GM12878 (cell line): ENCODE data around the gene COPZ2. TPM values are rescaled to one million over a fixed set of nuclear protein-coding genes. Genes with fewer than 3 reads are reported as not detected.

ENCODE experiments used
- ATF3 ChIP-seq: IDR thresholded peaks from 2 replicates; pipeline ENCODE4 v1.6.1; 2011; ENCODE audit warnings: low read depth, mild to moderate bottlenecking, low read length, moderate library complexity, borderline replicate concordance; ENCODE audit errors: extremely low read depth
- BACH1 ChIP-seq: fragments of 450-650 bp; IDR thresholded peaks from 2 replicates; pipeline ENCODE4 v1.6.1; 2017; ENCODE audit warnings: mild to moderate bottlenecking, borderline replicate concordance
- BCL3 ChIP-seq: IDR thresholded peaks from 2 replicates; pipeline ENCODE4 v1.6.1; 2011; ENCODE audit warnings: borderline replicate concordance, low read depth, mild to moderate bottlenecking, moderate library complexity, low read length; ENCODE audit not compliant: insufficient read depth, poor library complexity, severe bottlenecking
- CHD1 ChIP-seq: IDR thresholded peaks from 2 replicates; pipeline ENCODE4 v1.6.1; 2012; ENCODE audit warnings: low read depth, low read length, improper control_type of control experiment
- CTCF ChIP-seq, 3 experiments: IDR thresholded peaks in 2 of 3; conservative IDR thresholded peaks in 1 of 3; 2 replicates each; pipeline ENCODE4 v1.5.1; 2011; ENCODE audit warnings: low read depth in 3 of 3, low read length in 3 of 3, mild to moderate bottlenecking in 3 of 3, control low read depth in 2 of 3, moderate library complexity in 2 of 3, inconsistent platforms in 1 of 3, mixed read lengths in 1 of 3; ENCODE audit not compliant: control insufficient read depth in 2 of 3, insufficient read depth in 1 of 3; ENCODE audit errors: extremely low read depth in 1 of 3
- DPF2 ChIP-seq: fragments of 450-650 bp; IDR thresholded peaks from 2 replicates; pipeline ENCODE4 v1.6.1; 2017; ENCODE audit warnings: mild to moderate bottlenecking
- E2F4 ChIP-seq: IDR thresholded peaks from 2 replicates; pipeline ENCODE4 v1.6.1; 2012; ENCODE audit warnings: low read depth, low read length, improper control_type of control experiment
- FOXK2 ChIP-seq: fragments of 450-650 bp; IDR thresholded peaks from 2 replicates; pipeline ENCODE4 v1.6.1; 2017; ENCODE audit warnings: mild to moderate bottlenecking, moderate library complexity
- HCFC1 ChIP-seq: fragments of 150-350 bp; IDR thresholded peaks from 2 replicates; pipeline ENCODE4 v1.6.1; 2014; ENCODE audit warnings: low read length
- MYC ChIP-seq: IDR thresholded peaks from 2 replicates; pipeline ENCODE4 v1.6.1; 2011; ENCODE audit warnings: mild to moderate bottlenecking, low read length, moderate library complexity, inconsistent platforms; ENCODE audit not compliant: insufficient read depth, insufficient replicate concordance, insufficient read length, severe bottlenecking
- RELA ChIP-seq: fragments of 450-650 bp; IDR thresholded peaks from 2 replicates; pipeline ENCODE4 v1.8.0; 2014; ENCODE audit warnings: borderline replicate concordance; ENCODE audit not compliant: partially characterized antibody
- REST ChIP-seq: IDR thresholded peaks from 2 replicates; pipeline ENCODE4 v1.6.1; 2012; ENCODE audit warnings: mild to moderate bottlenecking, low read depth, low read length
- RUNX3 ChIP-seq: IDR thresholded peaks from 2 replicates; pipeline ENCODE4 v1.6.1; 2012; ENCODE audit warnings: low read length, inconsistent platforms
- SUZ12 ChIP-seq: fragments of 200-600 bp; sonication (generic); IDR thresholded peaks from one replicate; pipeline ENCODE4 v1.6.1; 2018; ENCODE audit warnings: antibody characterized with exemption, mild to moderate bottlenecking; ENCODE audit not compliant: unreplicated experiment
- YBX1 ChIP-seq: fragments of 450-650 bp; IDR thresholded peaks from 2 replicates; pipeline ENCODE4 v1.6.1; 2016; ENCODE audit warnings: antibody characterized with exemption
- ZNF687 ChIP-seq: fragments of 450-650 bp; IDR thresholded peaks from 2 replicates; pipeline ENCODE4 v1.6.1; 2017; ENCODE audit warnings: mild to moderate bottlenecking, moderate library complexity
- polyA plus RNA-seq, 11 experiments: library from polyadenylated mRNA; depleted of rRNA in 4 of 11; unstranded in 6 of 11; stranded (reverse) in 5 of 11; fragments of >200 nt; fragmentation: Nextera tagmentation in 4 of 11; fragmentation: Illumina TruSeq in 1 of 11; extraction: Ambion mirVana in 4 of 11; extraction: Trizol in 1 of 11; gene quantifications; 1 replicate in 1 of 11; 2 replicates in 10 of 11; pipeline versions ENCODE4 v1.2.1 to v1.2.3, GENCODE V29; 2011 to 2016; ENCODE audit warnings: inconsistent platforms in 2 of 11, missing spikeins in 2 of 11, low read depth in 1 of 11
- total RNA-seq, 4 experiments: library from RNA; depleted of rRNA in 3 of 4; stranded (reverse); fragments of >200 nt in 3 of 4; fragmentation: Illumina TruSeq in 1 of 4; extraction: Trizol in 1 of 4; gene quantifications; 2 replicates each; pipeline versions ENCODE4 v1.2.1 to v1.2.3, GENCODE V29; 2013 to 2021

The COPZ2 gene
- total and polyA plus RNA-seq, 10 of the 15 experiments (the other 5 are each of a cell fraction or from before 2014, with no cell fraction given) = 0.20 to 4.3 (median 2.6) TPM

- TF ChIP-seq SUZ12 = no peak
- no peak for TF ChIP-seq CTCF (IDR thresholded peaks at IDR 0.05 in 2 of 3, conservative IDR thresholded peaks at IDR 0.05 in 1 of 3; ENCODE audit: control insufficient read depth in 2 of 3, extremely low read depth in 1 of 3, insufficient read depth in 1 of 3, low read depth in 3 of 3, low read length in 3 of 3)
- no peak for TF ChIP-seq HCFC1
- peak; percentile 75 for TF ChIP-seq RUNX3
- TF ChIP-seq FOXK2 = no peak
- no peak for TF ChIP-seq REST
- TF ChIP-seq BACH1 = no peak
- no peak for TF ChIP-seq YBX1
- no peak for TF ChIP-seq CHD1
- TF ChIP-seq DPF2 = no peak
- no peak for TF ChIP-seq E2F4
- TF ChIP-seq MYC = no peak
- no peak for TF ChIP-seq BCL3
- 0 out of 2 replicates have a peak, but pooled peaks have one; percentile 48 for TF ChIP-seq ZNF687
- no peak for TF ChIP-seq ATF3
- peak; percentile 56 for TF ChIP-seq RELA
Observed at GRCh38 chr17:48055531-48056245, 18.1 kb upstream of the COPZ2 start (continued).
